ENCODE data around the gene B4GALNT4. TPM values are rescaled to one million over a fixed set of nuclear protein-coding genes. Genes with fewer than 3 reads are reported as not detected.
A peak's percentile ranks its signal among the peaks of the same experiment; 100 is the strongest.

The B4GALNT4 gene
- total RNA-seq, 2 donors from 2014 or later: 0.50 TPM; not detected in 1

DNA sequence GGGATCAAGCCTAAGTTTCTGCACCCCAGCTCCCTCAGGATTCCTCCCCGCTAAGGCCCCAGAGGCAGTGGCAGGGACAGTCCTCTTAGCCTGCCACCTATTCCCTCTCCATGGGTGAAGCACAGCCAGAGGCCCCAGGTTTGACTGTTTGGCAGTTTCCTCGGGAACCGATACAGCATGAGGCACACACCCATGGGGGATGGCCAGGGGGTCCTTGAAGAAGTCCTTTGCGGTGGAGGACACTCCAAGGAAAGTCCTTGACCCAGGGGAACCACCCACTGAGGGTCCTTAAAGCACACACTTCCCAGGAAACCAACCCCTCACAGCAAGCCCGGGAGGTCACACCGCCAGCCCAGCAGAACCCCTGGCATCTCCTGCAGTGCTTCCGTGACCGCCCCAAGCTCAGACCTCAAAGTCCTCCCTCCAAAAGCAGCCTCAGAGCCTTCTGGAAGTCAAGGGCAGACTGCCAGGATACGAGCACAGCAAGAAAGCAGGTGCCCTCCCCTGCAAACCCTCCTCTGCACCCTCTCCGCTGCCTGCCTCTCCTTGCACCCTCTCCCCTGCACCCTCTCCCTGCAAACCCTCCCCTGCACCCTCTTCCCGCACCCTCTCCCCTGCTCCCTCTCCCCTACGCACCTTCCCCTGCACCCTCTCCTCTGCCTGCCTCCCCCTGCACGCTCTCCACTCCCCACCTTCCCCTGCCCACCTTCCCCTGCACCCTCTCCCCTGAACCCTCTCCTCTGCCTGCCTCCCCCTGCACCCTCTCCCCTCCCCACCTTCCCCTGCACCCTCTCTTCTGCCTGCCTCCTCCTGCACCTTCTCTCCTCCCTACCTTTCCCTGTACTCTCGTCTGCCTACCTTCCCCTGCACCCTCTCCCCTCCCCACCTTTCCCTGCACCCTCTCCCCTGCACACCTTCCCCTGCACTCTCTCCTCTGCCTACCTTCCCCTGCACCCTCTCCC is 44.1 kb downstream of the B4GALNT4 start:
- H3K27me3 Mint-ChIP-seq: no peaks in the 10 kb centered on the region
- DNase-seq (ENCODE audit: low spot score) (peak; percentile 57), ATAC-seq (no peak)
- H3K4me3 Mint-ChIP-seq: peak overlapping the region; percentile 79
- H3K36me3 Mint-ChIP-seq: no peaks in the 10 kb centered on the region
- H3K9me3 Mint-ChIP-seq: no peaks in the 10 kb centered on the region
- peak overlapping the region; percentile 39 to 67 for H3K27ac Mint-ChIP-seq
- H3K4me1 Mint-ChIP-seq (ENCODE audit: low read depth in 2 of 2): peaks cover 25 to 28% of the 10 kb centered on the region in 2 donors

DNA sequence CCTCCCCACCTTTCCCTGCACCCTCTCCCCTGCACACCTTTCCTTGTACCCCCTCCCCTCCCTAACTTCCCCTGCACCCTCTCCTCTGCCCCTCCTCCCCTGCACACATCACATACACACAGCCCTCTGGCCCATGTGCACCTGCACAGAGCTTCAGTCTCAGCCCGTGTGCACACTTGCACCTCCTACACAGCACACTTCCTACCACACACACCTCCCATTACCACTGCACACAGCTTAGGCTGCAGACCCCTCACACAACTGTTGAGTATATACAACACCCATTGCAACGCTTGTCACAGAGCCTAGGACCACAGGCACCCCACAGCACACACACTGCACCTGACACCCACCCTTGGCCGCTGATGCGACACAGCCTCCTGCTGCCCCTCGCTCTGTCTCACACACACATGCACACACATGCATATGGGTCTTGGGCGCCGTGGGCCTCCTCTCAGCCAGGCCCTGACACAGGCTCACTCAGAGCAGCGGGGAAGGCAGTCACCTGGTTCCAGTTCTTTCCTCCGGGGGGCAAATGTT is 45.1 kb downstream of the B4GALNT4 start:
- no peaks in the 10 kb centered on the region for H3K27me3 Mint-ChIP-seq
- peaks cover 25 to 28% of the 10 kb centered on the region in 2 donors for H3K4me1 Mint-ChIP-seq (ENCODE audit: low read depth in 2 of 2)
- H3K9me3 Mint-ChIP-seq: no peaks in the 10 kb centered on the region
- DNase-seq (ENCODE audit: low spot score) (peak; percentile 56), ATAC-seq (peak in 1 of 2 donors; percentile 32)
- peak overlapping the region; percentile 89 for H3K4me3 Mint-ChIP-seq
- H3K36me3 Mint-ChIP-seq: no peaks in the 10 kb centered on the region
- peak overlapping the region; percentile 75 to 86 for H3K27ac Mint-ChIP-seq

DNA sequence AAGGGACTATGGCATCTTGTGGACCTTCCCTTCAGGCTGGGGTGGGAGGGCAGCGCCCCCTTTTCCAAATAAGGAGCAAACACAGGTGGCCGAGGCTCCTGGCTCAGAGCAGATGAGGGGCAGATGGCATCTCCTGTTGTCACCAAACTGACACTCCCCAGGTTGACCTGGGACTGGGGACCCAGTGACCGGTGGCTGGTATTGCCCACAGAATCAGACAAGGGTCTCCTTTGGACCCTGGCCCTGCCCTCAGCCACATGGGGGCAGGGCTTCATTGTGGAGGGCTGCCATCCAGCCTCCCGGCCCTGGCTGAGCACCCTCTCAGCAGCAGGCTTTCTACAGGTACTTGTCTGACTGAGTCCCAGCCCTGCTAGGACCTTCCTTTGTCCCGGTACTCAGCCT is 46.3 kb downstream of the B4GALNT4 start:
- peaks cover 25 to 28% of the 10 kb centered on the region in 2 donors for H3K4me1 Mint-ChIP-seq (ENCODE audit: low read depth in 2 of 2)
- ATAC-seq (no peak), DNase-seq (ENCODE audit: low spot score) (no peak)
- H3K27ac Mint-ChIP-seq: peak overlapping the region; percentile 75 to 86
- no peaks in the 10 kb centered on the region for H3K36me3 Mint-ChIP-seq
- H3K4me3 Mint-ChIP-seq: peak overlapping the region; percentile 89
- no peaks in the 10 kb centered on the region for H3K9me3 Mint-ChIP-seq
- no peaks in the 10 kb centered on the region for H3K27me3 Mint-ChIP-seq

DNA sequence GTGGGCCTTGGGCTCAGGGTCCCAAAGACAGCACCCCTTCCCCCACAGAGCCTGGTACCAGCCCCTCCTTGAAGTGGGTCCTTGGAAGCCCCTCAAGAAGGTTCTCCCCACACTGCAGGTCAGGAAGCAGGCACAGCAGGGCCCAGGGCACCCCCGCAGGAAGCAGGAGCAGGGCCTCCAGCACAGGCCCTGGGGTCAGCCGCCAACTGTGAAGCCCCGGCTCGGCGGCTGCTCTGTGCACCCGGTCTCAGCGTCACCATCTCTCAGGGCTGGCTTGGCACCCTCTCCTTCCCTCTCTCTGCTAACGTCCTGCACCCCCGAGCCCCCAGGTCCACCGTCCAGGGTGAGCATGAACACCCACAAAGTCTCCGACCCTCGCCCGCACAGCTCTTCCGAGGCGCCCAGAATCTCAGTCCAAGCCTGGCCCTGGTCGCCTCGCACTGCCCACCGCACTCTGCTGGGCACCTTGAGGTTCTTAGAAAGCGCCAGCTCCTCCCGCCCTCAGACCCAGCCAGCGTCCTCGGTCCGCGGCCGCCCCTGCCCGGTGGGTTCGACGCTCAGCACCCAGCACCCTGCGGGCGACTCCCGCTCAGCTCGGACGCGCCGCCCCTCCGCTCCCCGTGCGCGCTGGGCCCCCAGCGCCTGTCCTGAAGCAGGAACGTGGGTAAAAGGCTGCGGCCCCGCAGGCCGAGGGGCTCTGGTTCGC is 46.9 kb downstream of the B4GALNT4 start:
- peak in 1 of 2 donors; percentile 8 for ATAC-seq
- Mint-ChIP-seq H3K4me1 (ENCODE audit: low read depth in 2 of 2) (peaks cover 25 to 28% of the 10 kb centered on the region in 2 donors), H3K27me3 (no peaks in the 10 kb centered on the region), H3K36me3 (no peaks in the 10 kb centered on the region), H3K4me3 (peak overlapping the region; percentile 89), H3K27ac (peak overlapping the region; percentile 75 to 86), H3K9me3 (no peaks in the 10 kb centered on the region)
- DNase-seq (ENCODE audit: low spot score): peak; percentile 60

DNA sequence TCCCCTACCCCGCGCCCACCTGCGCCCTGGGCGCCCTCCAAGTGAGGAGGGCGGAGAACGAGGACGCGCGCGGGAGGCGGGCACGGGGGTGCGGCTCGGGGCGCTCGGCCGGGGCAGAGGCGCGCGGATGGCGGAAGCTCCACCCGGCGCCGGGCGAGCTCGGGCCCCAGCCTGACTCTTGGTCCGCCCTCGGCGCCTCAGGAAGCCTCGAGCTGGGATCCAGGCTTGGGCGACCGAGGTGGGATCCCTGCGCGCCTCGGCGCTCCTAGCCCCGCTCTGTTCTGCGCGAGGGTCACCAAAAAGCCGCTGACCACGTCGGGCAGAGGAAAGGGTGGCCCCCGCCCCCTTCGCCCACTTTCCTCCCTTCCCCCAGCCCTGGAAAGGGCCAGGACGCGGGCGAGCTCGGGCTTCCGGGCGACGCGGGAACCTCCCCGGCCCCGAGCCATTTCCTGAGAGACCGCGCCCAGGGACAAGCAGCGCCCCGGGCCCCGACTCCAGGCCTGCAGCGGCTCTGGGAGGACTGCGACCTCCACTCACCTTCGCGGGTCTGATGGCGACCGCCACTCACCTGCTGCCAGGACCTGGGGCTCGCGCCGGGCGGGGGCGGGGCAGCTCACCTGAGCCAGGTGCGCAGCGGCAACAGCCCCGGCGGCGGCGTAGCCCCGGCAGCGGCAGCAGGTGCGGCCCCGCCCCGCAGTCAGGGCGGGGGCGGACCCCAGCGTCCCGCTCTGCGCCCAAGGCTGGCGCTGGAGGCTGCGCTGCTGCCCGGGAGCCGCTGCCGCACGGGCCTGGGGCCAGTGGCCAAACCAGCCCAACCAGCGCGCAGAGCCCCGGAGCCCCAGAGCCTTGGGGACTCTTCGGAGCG is 47.7 kb downstream of the B4GALNT4 start:
- Mint-ChIP-seq H3K36me3 (no peaks in the 10 kb centered on the region), H3K27ac (peak overlapping the region; percentile 74 to 75), H3K4me1 (ENCODE audit: low read depth in 2 of 2) (peaks cover 25 to 28% of the 10 kb centered on the region in 2 donors), H3K9me3 (no peaks in the 10 kb centered on the region), H3K4me3 (peak overlapping the region; percentile 89), H3K27me3 (no peaks in the 10 kb centered on the region)
- ATAC-seq (peak; percentile 68 to 77), DNase-seq (ENCODE audit: low spot score) (peak; percentile 79)

DNA sequence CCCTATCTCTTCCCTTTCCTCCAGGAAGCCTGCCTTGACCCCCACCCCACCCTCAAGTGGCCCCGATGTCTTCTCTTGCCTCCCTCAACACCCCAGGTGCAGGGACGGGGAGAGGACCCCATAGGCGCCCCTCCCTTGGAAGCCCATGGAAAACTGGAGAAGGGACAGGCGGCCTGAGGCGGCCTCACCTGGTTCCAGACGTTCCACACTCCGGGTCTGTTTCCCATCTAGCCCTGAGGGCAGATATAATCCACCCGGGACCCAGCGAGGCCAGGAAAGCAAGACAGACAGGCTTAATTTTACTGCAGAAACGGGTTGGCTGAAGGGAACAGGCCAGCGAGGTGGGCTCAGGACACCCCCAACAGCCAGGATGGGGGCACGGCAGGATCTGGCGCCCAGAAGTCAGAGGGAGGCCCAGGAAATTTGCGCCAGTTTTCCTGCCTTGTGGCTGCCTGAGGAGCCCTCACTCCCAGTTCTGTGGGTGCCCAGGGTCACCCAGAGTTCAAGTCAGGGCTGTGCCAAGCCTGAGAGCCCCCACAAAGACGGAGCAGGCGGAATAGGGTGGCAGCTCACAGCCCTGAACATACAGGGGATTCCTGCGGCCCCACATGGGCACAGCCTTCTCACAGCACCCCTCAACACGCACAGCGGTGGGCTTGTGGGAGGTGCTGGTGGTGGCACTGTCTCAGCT is 48.5 kb downstream of the B4GALNT4 start:
- no peak overlapping the region for H3K4me3 Mint-ChIP-seq
- no peaks in the 10 kb centered on the region for H3K36me3 Mint-ChIP-seq
- ATAC-seq (no peak), DNase-seq (ENCODE audit: low spot score) (peak; percentile 59)
- H3K4me1 Mint-ChIP-seq (ENCODE audit: low read depth in 2 of 2): peaks cover 25 to 28% of the 10 kb centered on the region in 2 donors
- peak overlapping the region in 1 of 2 donors; percentile 74 for H3K27ac Mint-ChIP-seq
- H3K27me3 Mint-ChIP-seq: no peaks in the 10 kb centered on the region
- H3K9me3 Mint-ChIP-seq: no peaks in the 10 kb centered on the region

DNA sequence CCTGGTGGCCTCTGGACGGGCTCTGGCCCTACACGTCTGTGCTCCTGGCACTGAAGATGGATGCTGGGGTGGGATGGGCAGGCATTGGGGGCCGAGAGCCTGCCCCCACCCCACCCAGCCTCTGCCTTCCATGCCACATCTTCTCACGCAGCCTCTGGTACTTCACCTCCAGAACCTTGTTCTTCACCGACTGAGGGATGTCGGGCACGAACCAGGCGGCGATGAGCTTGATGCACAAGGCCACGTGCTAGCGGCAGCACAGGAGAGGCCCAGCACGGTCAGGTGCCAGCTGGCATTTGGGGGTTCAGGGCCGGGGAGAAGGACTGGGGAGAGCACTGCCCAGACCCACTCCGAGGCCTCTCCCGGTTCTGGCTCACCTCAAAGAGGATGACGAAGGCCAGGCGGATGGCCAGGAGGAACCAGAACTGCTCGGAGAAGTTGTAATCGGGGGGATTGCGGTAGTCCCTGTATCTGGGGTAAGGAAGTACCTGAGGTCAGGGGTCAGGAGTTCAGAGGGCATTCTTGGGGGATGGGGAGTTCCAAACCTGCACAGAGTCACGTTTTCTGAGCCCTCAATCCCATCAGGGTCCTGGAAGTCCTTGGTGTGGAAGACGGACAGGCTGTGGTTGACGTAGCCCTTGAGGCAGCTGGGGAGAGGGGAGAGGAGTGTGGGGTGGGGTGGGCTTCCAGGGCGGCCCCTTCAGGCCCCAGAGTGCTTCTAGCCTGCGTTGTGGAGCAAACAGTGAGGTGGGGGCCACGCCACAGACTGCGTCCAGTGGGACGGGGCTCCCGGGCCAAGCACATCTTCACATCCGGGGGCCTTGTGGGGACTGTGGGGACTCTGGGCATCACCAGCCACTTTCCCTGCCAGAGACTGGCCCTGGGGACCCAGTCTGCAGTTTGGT is 49.3 kb downstream of the B4GALNT4 start:
- H3K9me3 Mint-ChIP-seq: no peaks in the 10 kb centered on the region
- no peak overlapping the region for H3K4me3 Mint-ChIP-seq
- H3K4me1 Mint-ChIP-seq (ENCODE audit: low read depth in 2 of 2): peaks cover 18 to 23% of the 10 kb centered on the region in 2 donors
- DNase-seq (ENCODE audit: low spot score) (peak; percentile 56), ATAC-seq (no peak)
- no peaks in the 10 kb centered on the region for H3K27me3 Mint-ChIP-seq
- H3K27ac Mint-ChIP-seq: no peak overlapping the region
- H3K36me3 Mint-ChIP-seq: no peaks in the 10 kb centered on the region

DNA sequence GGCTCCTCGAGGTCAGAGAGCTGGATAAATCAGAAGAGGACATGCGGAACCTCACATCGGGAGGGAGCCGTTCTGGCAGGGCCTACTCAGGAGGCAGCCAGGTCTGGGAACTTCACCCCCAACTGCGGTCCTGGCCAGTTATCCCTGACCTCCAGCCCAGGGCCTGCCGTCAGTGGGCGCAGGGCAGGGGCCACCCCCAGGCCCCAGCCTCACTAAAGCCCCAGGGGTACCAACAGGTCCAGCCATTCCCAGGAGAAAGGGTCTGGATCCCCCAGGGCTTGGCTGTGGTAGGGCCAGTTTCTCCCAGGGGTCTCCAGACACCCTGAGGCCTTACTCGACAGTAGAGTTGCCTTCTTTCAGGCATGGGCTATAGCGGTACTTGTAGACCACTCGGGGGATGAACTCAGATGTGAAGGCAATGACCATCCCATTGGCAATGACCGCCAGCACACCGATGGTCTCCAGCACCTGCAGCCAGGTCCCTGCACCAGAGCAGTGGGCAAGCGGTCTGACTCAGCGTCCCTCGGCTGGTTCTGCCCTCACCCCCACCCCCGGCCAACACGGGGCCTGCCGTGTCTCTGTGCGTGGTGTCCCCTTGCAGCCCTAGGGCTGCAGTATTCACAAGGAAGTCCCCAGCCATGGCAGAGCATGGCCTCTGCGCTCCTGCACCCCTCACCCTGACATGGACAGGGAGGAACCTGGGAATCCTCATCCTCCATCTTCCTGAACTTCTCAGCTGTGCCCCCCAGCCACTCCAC is 50.1 kb downstream of the B4GALNT4 start:
- ATAC-seq: no peak
- H3K27ac Mint-ChIP-seq: no peak overlapping the region
- no peak overlapping the region for H3K4me3 Mint-ChIP-seq
- H3K27me3 Mint-ChIP-seq: peaks cover 0 to 2% of the 10 kb centered on the region in 2 donors
- DNase-seq (ENCODE audit: low spot score): peak; percentile 49
- no peaks in the 10 kb centered on the region for H3K9me3 Mint-ChIP-seq
- H3K36me3 Mint-ChIP-seq: no peaks in the 10 kb centered on the region
- H3K4me1 Mint-ChIP-seq (ENCODE audit: low read depth in 2 of 2): peaks cover 15 to 17% of the 10 kb centered on the region in 2 donors

DNA sequence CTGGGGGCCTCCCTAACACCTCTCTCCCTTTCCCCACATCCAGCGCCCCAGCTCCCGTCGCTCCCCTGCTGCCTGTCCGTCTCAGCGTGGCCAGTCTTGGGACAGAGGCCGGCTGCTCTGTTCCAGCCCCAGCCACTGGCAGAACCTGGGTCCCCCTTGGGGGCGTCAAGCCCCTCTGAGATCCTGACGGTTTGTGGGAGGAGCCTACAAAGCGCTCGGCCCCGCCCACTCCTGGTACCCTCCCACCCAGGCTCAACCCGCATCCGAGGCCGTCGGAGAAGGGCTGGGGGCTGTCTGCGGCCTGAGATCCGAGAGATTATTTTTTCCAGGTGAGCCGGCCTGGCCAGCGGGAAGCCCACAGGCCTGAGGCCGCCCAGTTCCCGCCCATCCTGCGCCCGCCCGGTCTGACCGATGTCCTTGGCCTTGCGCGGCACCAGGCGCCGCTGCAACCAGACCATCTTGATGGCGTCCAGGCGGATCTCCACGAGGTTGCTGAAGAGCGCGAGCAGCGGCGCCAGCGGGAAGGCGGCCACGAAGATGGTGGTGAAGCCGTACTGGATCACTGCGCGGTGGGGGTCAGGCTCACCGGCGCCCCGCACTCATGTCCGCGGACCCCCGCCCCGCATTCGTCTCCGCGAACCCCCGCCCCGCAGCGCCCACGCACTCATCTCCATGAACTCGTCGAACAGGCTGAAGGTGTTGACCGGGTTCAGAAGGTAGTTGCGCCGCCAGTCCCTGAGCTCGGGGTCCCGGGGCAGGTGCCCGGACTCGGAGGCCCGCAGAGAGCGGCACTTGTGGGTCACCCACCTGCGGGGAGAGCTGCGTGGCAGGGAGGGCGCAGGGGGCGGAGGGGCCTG is 51.0 kb downstream of the B4GALNT4 start:
- Mint-ChIP-seq H3K4me3 (no peak overlapping the region), H3K9me3 (no peaks in the 10 kb centered on the region), H3K36me3 (no peaks in the 10 kb centered on the region), H3K4me1 (ENCODE audit: low read depth in 2 of 2) (peaks cover 6 to 9% of the 10 kb centered on the region in 2 donors), H3K27me3 (peaks cover 0 to 5% of the 10 kb centered on the region in 2 donors), H3K27ac (no peak overlapping the region)
- peak; percentile 47 for DNase-seq (ENCODE audit: low spot score)
- ATAC-seq: no peak

DNA sequence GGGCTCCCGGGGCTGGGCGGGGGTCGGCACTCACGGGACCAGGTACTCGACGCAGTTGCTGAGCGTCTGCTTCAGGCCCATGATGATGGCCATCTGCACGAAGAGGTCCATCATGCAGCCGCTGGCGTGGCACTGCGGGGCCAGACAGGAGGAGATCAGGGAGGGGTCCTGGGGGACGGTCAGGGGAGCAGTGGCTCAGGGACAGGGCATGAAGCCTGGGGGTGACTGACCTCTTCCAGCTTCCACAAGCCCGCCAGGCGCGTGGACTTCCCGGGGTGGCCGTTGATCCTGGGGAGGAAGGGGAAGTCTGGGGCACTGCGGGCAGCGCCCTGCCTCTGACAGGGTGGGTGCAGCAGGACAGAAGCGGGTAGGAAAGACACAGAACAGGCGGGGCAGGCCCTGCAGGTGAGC is 51.6 kb downstream of the B4GALNT4 start:
- Mint-ChIP-seq H3K4me1 (ENCODE audit: low read depth in 2 of 2) (peaks cover 5% of the 10 kb centered on the region in 2 donors), H3K4me3 (no peak overlapping the region), H3K36me3 (no peaks in the 10 kb centered on the region), H3K27me3 (peaks cover 0 to 5% of the 10 kb centered on the region in 2 donors), H3K9me3 (no peaks in the 10 kb centered on the region), H3K27ac (no peak overlapping the region)
- peak; percentile 60 for DNase-seq (ENCODE audit: low spot score)
- no peak for ATAC-seq

DNA sequence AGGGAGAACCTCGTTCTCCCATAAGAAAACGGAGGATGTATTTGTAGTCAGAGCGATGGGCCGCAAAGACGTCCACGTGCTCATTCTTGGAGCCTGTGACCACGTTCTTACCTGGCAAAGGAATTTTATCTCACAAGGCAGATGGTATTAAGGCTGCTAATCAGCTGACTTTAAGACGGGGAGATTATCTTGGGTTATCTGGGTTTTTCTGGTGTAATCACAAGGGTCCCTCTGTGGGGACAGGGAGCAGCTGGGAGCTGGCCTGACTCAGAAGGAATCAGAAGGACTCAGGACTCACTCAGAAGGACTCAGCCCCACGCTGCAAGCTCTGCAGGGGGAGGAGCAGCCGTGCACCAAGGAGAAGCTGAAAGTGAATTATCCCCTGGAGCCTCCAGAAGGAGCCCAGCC is 53.0 kb downstream of the B4GALNT4 start:
- H3K9me3 Mint-ChIP-seq: no peaks in the 10 kb centered on the region
- peaks cover 0 to 5% of the 10 kb centered on the region in 2 donors for H3K27me3 Mint-ChIP-seq
- H3K4me3 Mint-ChIP-seq: no peak overlapping the region
- H3K4me1 Mint-ChIP-seq (ENCODE audit: low read depth in 2 of 2): no peaks in the 10 kb centered on the region
- no peak for ATAC-seq
- no peak overlapping the region for H3K27ac Mint-ChIP-seq
- no peaks in the 10 kb centered on the region for H3K36me3 Mint-ChIP-seq
- peak; percentile 25 for DNase-seq (ENCODE audit: low spot score)
